ENCODE data around the gene SLC35G2.
"Not testable (repeated sequence)": the region's sequence is repeated elsewhere in the genome, so short reads cannot be mapped to it uniquely, and the experiment has no call there.

SLC35G2 gene

DNA sequence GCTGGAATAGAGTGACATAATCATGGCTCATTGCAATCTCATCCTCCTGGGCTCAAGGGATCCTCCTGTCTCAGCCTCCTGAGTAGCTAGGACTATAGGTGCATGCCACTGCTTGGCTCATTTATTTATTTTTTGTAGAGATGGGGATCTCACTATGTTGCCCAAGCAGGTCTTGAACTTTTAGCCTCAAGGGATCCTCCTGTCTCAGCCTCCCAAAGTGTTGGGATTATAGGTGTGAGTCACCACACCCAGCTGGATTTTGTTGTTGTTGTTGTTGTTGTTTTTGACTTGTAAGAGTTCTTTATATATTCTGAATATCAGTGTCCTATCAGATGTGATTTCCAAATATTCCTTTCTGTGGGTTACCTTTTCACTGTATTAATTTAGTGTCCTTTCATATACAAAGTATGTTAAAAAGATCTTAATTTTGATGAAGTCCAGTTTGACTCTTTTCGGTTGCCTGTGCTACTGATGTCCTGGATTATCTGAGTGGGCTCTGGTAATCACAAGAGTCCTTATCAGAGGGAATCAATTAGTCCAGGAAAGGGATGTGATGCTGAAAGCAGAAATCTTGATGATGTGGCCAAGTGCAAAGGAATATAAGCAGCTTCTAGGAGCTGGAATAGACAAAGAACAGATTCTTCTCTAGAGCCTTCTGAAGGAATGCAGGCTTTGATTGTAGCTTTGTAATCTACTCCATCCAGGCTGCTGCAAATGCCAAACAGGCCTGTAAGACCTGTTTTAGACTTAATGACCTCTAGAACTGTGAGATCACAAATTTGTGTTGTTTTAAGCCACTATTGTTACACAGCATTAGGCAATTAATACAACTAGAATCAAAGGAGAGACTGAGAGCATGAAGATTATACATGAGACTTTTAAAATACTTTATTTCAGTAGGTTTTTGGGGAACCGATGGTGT is 73.3 kb downstream of the SLC35G2 start:
- no peak overlapping the region for H3K4me3 ChIP-seq (ENCODE audit: low read length)
- no peak for TF ChIP-seq ZNF274 (IDR thresholded peaks at IDR 0.05; ENCODE audit: low read depth, low read length)

DNA sequence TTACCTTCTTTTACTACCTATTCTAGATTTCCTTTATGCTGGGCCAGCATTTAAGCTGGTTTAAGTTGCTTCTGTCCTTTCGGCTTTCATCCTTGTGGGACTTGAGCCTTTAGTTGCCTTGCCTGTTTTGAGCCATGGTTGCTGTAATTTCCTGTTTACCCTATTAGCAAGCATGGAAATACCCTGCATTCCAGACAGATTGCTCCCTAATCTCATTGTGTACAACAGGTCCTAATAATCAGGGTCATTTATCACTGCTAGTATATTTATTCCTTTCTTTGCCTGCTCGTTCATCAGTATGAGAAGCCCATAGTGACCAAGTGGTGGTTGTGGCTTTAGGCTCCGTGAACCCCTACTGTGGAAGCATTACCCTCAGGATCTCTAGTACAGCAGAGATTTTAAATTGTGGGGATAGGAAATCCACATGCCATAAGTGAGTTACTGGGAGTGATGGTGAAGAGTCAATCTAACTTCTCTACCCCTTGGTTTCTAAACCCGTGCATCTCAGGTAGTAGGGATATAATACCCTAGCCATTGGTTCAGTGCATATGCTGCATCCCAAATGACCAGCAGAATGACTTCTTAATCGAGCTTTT is 75.0 kb downstream of the SLC35G2 start:
- no peak for TF ChIP-seq ZNF274 (IDR thresholded peaks at IDR 0.05; ENCODE audit: low read depth, low read length)
- H3K4me3 ChIP-seq (ENCODE audit: low read length): no peak overlapping the region

DNA sequence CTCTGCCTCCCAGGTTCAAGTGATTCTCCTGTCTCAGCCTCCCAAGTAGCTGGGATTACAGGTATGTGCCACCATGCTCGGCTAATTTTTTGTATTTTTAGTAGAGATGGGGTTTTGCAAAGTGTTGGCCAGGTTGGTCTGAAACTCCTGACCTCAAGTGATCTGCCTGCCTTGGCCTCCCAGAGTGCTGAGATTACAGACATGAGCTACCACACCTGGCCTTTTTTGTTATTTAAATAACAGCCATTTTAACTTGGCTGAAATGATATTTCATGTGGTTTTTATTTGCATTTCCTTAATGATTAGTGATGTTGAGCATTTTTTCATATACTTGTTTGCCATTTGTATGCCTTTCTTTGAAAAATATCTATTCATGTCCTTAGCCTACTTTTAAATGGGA is 78.2 kb downstream of the SLC35G2 start:
- not testable (repeated sequence) for H3K4me3 ChIP-seq (ENCODE audit: low read length)

DNA sequence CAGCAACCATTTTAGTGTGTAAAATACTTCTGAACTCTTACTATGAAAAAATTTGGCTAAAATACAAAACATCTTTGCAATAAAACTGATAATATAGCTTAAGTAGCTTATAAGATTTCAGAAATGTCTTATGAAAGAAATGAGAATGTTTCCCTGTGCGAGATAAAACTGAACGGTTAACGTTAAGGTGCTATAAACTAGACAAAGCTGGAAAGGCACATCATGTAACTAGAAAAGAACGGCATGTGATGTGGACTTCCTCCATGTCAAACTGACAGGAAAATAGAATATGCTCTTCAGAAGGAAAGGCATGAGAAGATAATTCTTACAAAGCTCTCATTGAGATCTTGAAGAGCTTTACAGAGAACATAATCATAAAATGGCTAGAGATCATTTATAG is 79.6 kb downstream of the SLC35G2 start:
- H3K4me3 ChIP-seq (ENCODE audit: low read length): no peak overlapping the region
- TF ChIP-seq ZNF274 (IDR thresholded peaks at IDR 0.05; ENCODE audit: low read depth, low read length): no peak

DNA sequence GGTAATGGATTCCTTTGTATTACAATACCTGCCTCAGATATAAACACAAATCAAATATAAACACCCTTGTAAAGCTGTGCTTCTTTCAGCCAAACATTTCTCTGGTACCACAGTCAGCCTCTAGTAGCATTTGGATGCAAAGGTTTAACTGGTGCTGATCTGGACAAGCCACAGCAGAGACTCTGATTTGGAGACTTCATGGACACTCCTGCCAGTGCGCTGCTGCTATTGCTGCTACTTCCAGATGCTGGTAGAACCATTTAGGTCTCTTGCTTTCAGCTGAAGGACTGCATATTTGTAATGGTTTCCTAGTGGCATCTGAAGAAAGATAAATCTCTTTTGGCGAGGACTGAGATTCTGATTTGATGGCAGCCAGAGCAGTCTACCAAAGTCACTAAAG is 80.0 kb downstream of the SLC35G2 start:
- H3K4me3 ChIP-seq (ENCODE audit: low read length): no peak overlapping the region
- TF ChIP-seq ZNF274 (IDR thresholded peaks at IDR 0.05; ENCODE audit: low read depth, low read length): no peak

DNA sequence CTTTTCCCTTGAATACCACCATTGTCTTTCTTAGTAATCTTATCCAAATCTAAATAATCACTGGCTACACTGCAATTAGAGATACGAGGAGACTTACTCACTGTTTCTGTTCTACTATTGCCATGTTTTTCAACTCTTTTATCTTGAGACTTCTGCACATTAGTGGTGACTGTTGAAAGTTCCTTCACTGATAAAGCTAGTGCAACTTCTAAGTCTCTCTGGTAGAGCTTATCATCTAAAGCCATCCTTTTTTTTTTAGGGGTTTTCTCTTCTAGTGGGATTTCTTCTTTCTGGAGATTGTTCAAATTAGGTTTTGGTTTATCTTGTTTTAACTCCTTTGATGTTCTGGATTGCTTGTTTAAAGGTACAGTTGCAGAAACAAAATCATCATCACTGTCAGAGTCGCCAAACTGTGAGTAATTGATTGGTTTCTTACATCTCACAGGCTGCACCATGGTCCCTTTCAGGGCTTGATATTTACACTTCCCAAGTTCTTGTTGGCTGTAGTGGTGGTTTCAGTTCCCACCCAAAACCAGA is 80.8 kb downstream of the SLC35G2 start:
- no peak for TF ChIP-seq ZNF274 (IDR thresholded peaks at IDR 0.05; ENCODE audit: low read depth, low read length)
- no peak overlapping the region for H3K4me3 ChIP-seq (ENCODE audit: low read length)

DNA sequence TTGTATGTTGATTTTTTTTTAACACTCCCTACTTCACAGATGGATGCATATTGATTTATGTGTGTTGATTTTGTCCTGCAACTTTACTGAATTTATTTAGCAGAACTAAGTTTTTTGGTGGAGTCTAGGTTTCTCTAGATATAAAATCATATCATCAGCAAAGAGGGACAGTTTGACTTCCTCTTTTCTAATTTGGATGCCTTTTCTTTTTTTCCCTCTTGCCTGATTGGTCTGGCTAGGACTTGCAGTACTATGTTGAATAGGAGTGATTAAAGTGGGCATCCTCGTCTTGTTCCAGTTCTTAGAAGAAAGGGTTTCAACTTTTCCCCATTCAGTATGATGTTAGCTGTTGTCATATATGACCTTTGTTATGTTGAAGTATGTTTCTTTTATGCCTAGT is 81.8 kb downstream of the SLC35G2 start:
- H3K4me3 ChIP-seq (ENCODE audit: low read length): not testable (repeated sequence)

DNA sequence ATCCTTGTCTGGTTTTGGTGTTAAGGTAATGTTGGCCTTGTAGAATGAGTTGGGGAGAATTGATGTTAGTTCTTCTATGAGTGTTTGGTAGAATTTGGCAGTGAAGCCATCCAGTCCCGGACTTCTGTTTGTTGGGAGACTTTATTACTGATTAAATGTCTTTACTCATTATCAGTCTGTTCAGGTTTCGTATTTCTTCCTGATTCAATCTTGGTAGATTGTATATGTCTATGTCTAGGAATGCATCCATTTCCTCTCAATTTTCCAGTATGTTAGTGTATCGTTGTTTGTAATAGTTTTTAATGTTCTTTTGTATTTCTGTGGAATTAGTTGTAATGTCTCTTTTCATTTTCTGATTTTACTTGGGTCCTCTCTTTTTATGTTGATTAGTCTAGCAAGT is 82.5 kb downstream of the SLC35G2 start:
- H3K4me3 ChIP-seq (ENCODE audit: low read length): no peak overlapping the region
- TF ChIP-seq ZNF274 (IDR thresholded peaks at IDR 0.05; ENCODE audit: low read depth, low read length): no peak

DNA sequence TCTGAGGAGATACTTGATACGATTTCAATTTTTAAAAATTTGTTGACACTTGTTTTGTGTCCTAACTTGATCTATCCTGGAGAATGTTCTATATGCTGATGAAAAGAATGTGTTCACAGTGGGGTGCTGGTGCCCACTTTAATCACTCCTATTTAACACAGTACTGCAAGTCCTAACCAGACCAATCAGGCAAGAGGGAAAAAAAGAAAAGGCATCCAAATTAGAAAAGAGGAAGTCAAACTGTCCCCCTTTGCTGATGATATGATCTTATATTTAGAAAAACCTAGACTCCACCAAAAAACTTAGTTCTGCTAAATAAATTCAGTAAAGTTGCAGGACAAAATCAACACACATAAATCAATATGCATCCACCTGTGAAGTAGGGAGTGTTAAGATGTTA is 83.6 kb downstream of the SLC35G2 start:
- H3K4me3 ChIP-seq (ENCODE audit: low read length): not testable (repeated sequence)

DNA sequence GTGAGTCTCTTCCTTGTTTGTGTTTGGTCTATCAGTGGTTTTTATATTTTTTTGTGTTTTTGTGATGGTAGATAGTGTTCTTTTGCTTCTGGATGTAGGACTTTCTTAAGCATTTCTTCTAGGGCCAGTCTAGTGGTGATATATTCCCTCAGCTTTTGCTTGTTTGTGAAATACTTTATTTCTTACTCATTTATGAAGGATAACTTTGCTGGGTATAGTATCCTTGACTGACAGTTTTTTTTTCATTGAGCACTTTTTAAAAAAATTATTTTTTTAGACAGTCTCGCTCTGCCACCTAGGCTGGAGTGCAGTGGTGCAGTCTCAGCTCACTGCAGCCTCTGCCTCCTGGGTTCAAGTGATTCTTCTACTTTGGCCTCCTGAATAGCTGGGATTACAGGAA is 85.0 kb downstream of the SLC35G2 start:
- no peak for TF ChIP-seq ZNF274 (IDR thresholded peaks at IDR 0.05; ENCODE audit: low read depth, low read length)
- H3K4me3 ChIP-seq (ENCODE audit: low read length): no peak overlapping the region

DNA sequence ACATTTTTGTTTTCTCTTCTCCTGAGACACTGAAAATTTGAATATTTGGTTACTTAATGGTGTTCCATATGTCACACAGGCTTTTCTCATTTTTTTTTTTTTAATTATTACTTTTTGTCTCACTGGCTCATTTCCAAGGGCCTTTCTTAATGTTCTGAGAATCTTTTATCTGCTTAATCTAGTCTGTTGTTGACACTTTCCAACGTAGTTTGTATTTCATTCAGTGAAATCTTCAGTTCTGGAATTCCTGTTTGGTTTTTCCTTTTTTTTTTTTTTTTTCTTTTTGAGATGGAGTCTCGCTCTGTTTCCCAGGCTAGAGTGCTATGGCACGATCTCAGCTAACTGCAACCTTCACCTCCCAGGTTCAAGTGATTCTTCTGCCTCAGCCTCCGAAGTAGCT is 85.8 kb downstream of the SLC35G2 start:
- H3K4me3 ChIP-seq (ENCODE audit: low read length): no peak overlapping the region
- no peak for TF ChIP-seq ZNF274 (IDR thresholded peaks at IDR 0.05; ENCODE audit: low read depth, low read length)
